HEK293 (cell line): ENCODE results near the gene ERAL1.

Experiments
- CTCF ChIA-PET: fragments of 350-600 bp; formaldehyde crosslinking; extraction: SDS; loops from one replicate; lab custom pipeline; 2021; ENCODE audit warnings: antibody characterized with exemption; lab: Yijun Ruan, JAX
- POLR2A ChIA-PET: fragments of 300-600 bp; formaldehyde crosslinking; extraction: SDS; loops from one replicate; lab custom pipeline; 2020; ENCODE audit warnings: antibody characterized with exemption, inconsistent platforms; lab: Yijun Ruan, JAX
- H3K27ac ChIP-seq: fragments of 200-500 bp; sonication (Bioruptor generic); 2 replicates; pipeline ENCODE4 v1.5.1; 2014; ENCODE audit warnings: low read depth, low read length, control low read depth, inconsistent platforms; ENCODE audit errors: extremely low read depth
- H3K36me3 ChIP-seq, 2 experiments: fragments of 200-500 bp in 1 of 2; sonication (Bioruptor generic) in 1 of 2; 1 replicate in 1 of 2; 2 replicates in 1 of 2; pipeline ENCODE4 v1.5.1; 2014 to 2017; ENCODE audit warnings: inconsistent platforms in 2 of 2, low read length in 2 of 2; ENCODE audit not compliant: control insufficient read depth in 2 of 2, insufficient read depth in 1 of 2
- H3K4me1 ChIP-seq: fragments of 200-500 bp; sonication (Bioruptor generic); 2 replicates; pipeline ENCODE4 v1.5.1; 2014; ENCODE audit warnings: mild to moderate bottlenecking, low read length, inconsistent platforms; ENCODE audit not compliant: control insufficient read depth, insufficient read depth
- H3K4me3 ChIP-seq: 2 replicates; pipeline ENCODE4 v1.5.1; 2011; ENCODE audit warnings: low read depth, mild to moderate bottlenecking, control low read depth, low read length, moderate library complexity
- H3K9me3 ChIP-seq: fragments of 200-500 bp; sonication (Bioruptor generic); 2 replicates; pipeline ENCODE4 v1.5.1; 2014; ENCODE audit warnings: low read depth, low read length, inconsistent platforms; ENCODE audit not compliant: control insufficient read depth, insufficient read depth
- AEBP2 ChIP-seq: fragments of 450-650 bp; formaldehyde crosslinking; IDR thresholded peaks from 2 replicates; pipeline ENCODE4 v1.5.1; 2016; ENCODE audit warnings: missing biosample characterization, missing genetic modification characterization, borderline replicate concordance
- GLI2 ChIP-seq: fragments of 450-650 bp; formaldehyde crosslinking; IDR thresholded peaks from 2 replicates; pipeline ENCODE4; 2017; ENCODE audit warnings: missing biosample characterization, missing genetic modification characterization, low read depth, borderline replicate concordance
- HOXA7 ChIP-seq: sonication (generic); formaldehyde crosslinking; IDR thresholded peaks from 2 replicates; pipeline ENCODE4 v1.8.1; 2022; ENCODE audit warnings: missing genetic modification reagents, borderline replicate concordance
- KLF8 ChIP-seq: fragments of 450-650 bp; formaldehyde crosslinking; IDR thresholded peaks from 2 replicates; pipeline ENCODE4 v1.5.1; 2016; ENCODE audit warnings: missing biosample characterization, missing genetic modification characterization
- SALL2 ChIP-seq: fragments of 450-650 bp; formaldehyde crosslinking; IDR thresholded peaks from 2 replicates; pipeline ENCODE4 v1.5.0; 2017; ENCODE audit warnings: missing biosample characterization, mild to moderate bottlenecking, missing genetic modification characterization, borderline replicate concordance
- SCRT2 ChIP-seq: fragments of 450-650 bp; formaldehyde crosslinking; IDR thresholded peaks from 2 replicates; pipeline ENCODE4 v1.5.1; 2016; ENCODE audit warnings: missing biosample characterization, missing genetic modification characterization
- SP2 ChIP-seq: fragments of 450-650 bp; formaldehyde crosslinking; IDR thresholded peaks from 2 replicates; pipeline ENCODE4 v1.5.1; 2016; ENCODE audit warnings: missing biosample characterization, missing genetic modification characterization
- SP3 ChIP-seq: fragments of 450-650 bp; formaldehyde crosslinking; IDR thresholded peaks from 2 replicates; pipeline ENCODE4 v1.5.1; 2016; ENCODE audit warnings: missing biosample characterization, missing genetic modification characterization
- YY2 ChIP-seq: fragments of 450-650 bp; formaldehyde crosslinking; IDR thresholded peaks from 2 replicates; pipeline ENCODE4 v1.5.1; 2016; ENCODE audit warnings: missing biosample characterization, missing genetic modification characterization
- ZBTB21 ChIP-seq: fragments of 450-650 bp; formaldehyde crosslinking; IDR thresholded peaks from 2 replicates; pipeline ENCODE4 v1.5.1; 2017; ENCODE audit warnings: missing biosample characterization, missing genetic modification characterization
- ZFHX2 ChIP-seq: fragments of 450-650 bp; formaldehyde crosslinking; conservative IDR thresholded peaks from 2 replicates; pipeline ENCODE4 v1.5.1; 2016; ENCODE audit warnings: missing biosample characterization, missing genetic modification characterization
- ZNF10 ChIP-seq: fragments of 450-650 bp; formaldehyde crosslinking; IDR thresholded peaks from 2 replicates; pipeline ENCODE4 v1.5.1; 2017; ENCODE audit warnings: missing biosample characterization, missing genetic modification characterization
- ZNF2 ChIP-seq: fragments of 450-650 bp; formaldehyde crosslinking; IDR thresholded peaks from 2 replicates; pipeline ENCODE4 v1.5.1; 2016; ENCODE audit warnings: missing biosample characterization, missing genetic modification characterization
- ZNF221 ChIP-seq: fragments of 450-650 bp; formaldehyde crosslinking; IDR thresholded peaks from 2 replicates; pipeline ENCODE4 v1.5.1; 2017; ENCODE audit warnings: missing biosample characterization, missing genetic modification characterization, borderline replicate concordance
- ZNF280C ChIP-seq: fragments of 450-650 bp; formaldehyde crosslinking; IDR thresholded peaks from 2 replicates; pipeline ENCODE4 v1.5.1; 2016; ENCODE audit warnings: missing biosample characterization, missing genetic modification characterization
- ZNF341 ChIP-seq: fragments of 450-650 bp; formaldehyde crosslinking; IDR thresholded peaks from 2 replicates; pipeline ENCODE4; 2016; ENCODE audit warnings: low read depth, missing biosample characterization, missing genetic modification characterization
- ZNF366 ChIP-seq: fragments of 450-650 bp; formaldehyde crosslinking; conservative IDR thresholded peaks from 2 replicates; pipeline ENCODE4 v1.5.1; 2016; ENCODE audit warnings: missing biosample characterization, missing genetic modification characterization
- ZNF394 ChIP-seq: fragments of 450-650 bp; formaldehyde crosslinking; IDR thresholded peaks from 2 replicates; pipeline ENCODE4 v1.5.1; 2016; ENCODE audit warnings: missing biosample characterization, missing genetic modification characterization, mild to moderate bottlenecking, moderate library complexity, borderline replicate concordance
- ZNF518A ChIP-seq: fragments of 450-650 bp; formaldehyde crosslinking; conservative IDR thresholded peaks from 2 replicates; pipeline ENCODE4 v1.5.1; 2016; ENCODE audit warnings: low read depth, missing biosample characterization, missing genetic modification characterization
- ZNF624 ChIP-seq: fragments of 450-650 bp; formaldehyde crosslinking; IDR thresholded peaks from 2 replicates; pipeline ENCODE4 v1.5.1; 2017; ENCODE audit warnings: missing biosample characterization, missing genetic modification characterization
- ZNF654 ChIP-seq: fragments of 450-650 bp; formaldehyde crosslinking; IDR thresholded peaks from 2 replicates; pipeline ENCODE4 v1.5.1; 2016; ENCODE audit warnings: low read depth, missing biosample characterization, missing genetic modification characterization
- ZNF692 ChIP-seq: fragments of 450-650 bp; formaldehyde crosslinking; IDR thresholded peaks from 2 replicates; pipeline ENCODE4 v1.5.1; 2016; ENCODE audit warnings: missing biosample characterization, missing genetic modification characterization
- ZNF76 ChIP-seq: fragments of 450-650 bp; formaldehyde crosslinking; IDR thresholded peaks from 2 replicates; pipeline ENCODE4; 2016; ENCODE audit warnings: low read depth, missing biosample characterization, missing genetic modification characterization, borderline replicate concordance
- ZSCAN18 ChIP-seq: fragments of 450-650 bp; formaldehyde crosslinking; IDR thresholded peaks from 2 replicates; pipeline ENCODE4 v1.5.1; 2016; ENCODE audit warnings: missing biosample characterization, missing genetic modification characterization

ERAL1 gene

GRCh38 chr17:28854457-28855335 is at the start of gene ERAL1:
Gene ERAL1 (plus strand): TSS chr17:28855016. CDS start chr17:28855035, 19 bp downstream.
- Histone ChIP-seq H3K36me3 (peaks cover 17 to 32% of the 10 kb centered on the region in 2 experiments), H3K27ac (peak within 1 kb of the TSS; percentile 50), H3K4me3 (peak within 1 kb of the TSS; percentile 75), H3K4me1 (peaks cover 4% of the 10 kb centered on the region; the same call in 1 of the 2 replicates), H3K9me3 (no peaks in the 10 kb centered on the region)
- POLR2A ChIA-PET: interaction anchor here (0.6 to 1.6 kb wide), 6 partner anchors 12 to 129 kb away, joined by 3 to 11 read pairs (median 6); partner anchors contain the start of genes FAM222B and PHF12
- CTCF ChIA-PET: interaction anchor here (1.3 kb wide), 1 partner anchor 12 kb away, joined by 3 read pairs; no protein-coding TSS in a partner anchor
- TF ChIP-seq SP2: peak; percentile 79
- TF ChIP-seq ZNF2 (tag by site-specific recombination): peak; percentile 53; the same call in 1 of the 2 replicates
- TF ChIP-seq ZNF341 (tag by site-specific recombination): peak; percentile 56
- TF ChIP-seq YY2 (tag by site-specific recombination): peak; percentile 98
- TF ChIP-seq ZNF654 (tag by site-specific recombination): no peak
- TF ChIP-seq ZFHX2 (tag by site-specific recombination): peak; percentile 87
- no peak for TF ChIP-seq ZSCAN18 (tag by site-specific recombination)
- peak; percentile 62; the same call in 1 of the 2 replicates for TF ChIP-seq ZNF394 (tag by site-specific recombination)
- TF ChIP-seq ZNF280C (tag by site-specific recombination): no peak
- TF ChIP-seq SP3 (tag by site-specific recombination): peak; percentile 98
- TF ChIP-seq SALL2 (tag by site-specific recombination): no peak
- peak; percentile 94 for TF ChIP-seq ZNF366 (tag by site-specific recombination)
- TF ChIP-seq ZNF518A (tag by site-specific recombination): peak; percentile 55
- peak; percentile 93 for TF ChIP-seq ZNF692 (tag by site-specific recombination)
- TF ChIP-seq ZNF76: peak; percentile 99
- peak; percentile 88 for TF ChIP-seq KLF8 (tag by site-specific recombination)
- TF ChIP-seq SCRT2: no peak
- TF ChIP-seq AEBP2 (tag by site-specific recombination): no peak
- TF ChIP-seq ZNF10 (tag by site-specific recombination): no peak
- TF ChIP-seq ZBTB21 (tag by site-specific recombination): 0 out of 2 replicates have a peak, but pooled peaks have one; percentile 12
- no peak for TF ChIP-seq ZNF221
- TF ChIP-seq GLI2 (tag by site-specific recombination): no peak
- TF ChIP-seq HOXA7 (CRISPR knock-in tag): no peak
- TF ChIP-seq ZNF624 (tag by site-specific recombination): no peak
